Cardiac fibroblast (primary cell): Measurements from ENCODE around the gene ZNF512.
A peak's percentile ranks its signal among the peaks of the same experiment; 100 is the strongest.
"Not testable (repeated sequence)": the region's sequence is repeated elsewhere in the genome, so short reads cannot be mapped to it uniquely, and the experiment has no call there.

Experiments used
- DNase-seq, 2 donors: peaks; one replicate each; pipeline versions ENCODE4 v3.0.0 to v3.0.0-alpha.2; 2010; ENCODE audit warnings: low read depth in 2 of 2
- H3K4me3 ChIP-seq, 2 donors: replicated peaks in 1 of 2; 1 replicate in 1 of 2; 2 replicates in 1 of 2; pipeline ENCODE4 v1.5.1; 2011; ENCODE audit warnings: low read depth in 2 of 2, low read length in 2 of 2, mild to moderate bottlenecking in 2 of 2, moderate library complexity in 1 of 2
- CTCF ChIP-seq: IDR thresholded peaks from one replicate; pipeline ENCODE4 v1.5.1; 2011; ENCODE audit warnings: low read depth, mild to moderate bottlenecking, low read length, inconsistent platforms

The ZNF512 gene

GRCh38 chr2:27551514-27551913 is 31.3 kb upstream of the ZNF512 start:
- no peak overlapping the region for H3K4me3 ChIP-seq
- TF ChIP-seq CTCF, result no peak
- DNase-seq, result no peak

DNA sequence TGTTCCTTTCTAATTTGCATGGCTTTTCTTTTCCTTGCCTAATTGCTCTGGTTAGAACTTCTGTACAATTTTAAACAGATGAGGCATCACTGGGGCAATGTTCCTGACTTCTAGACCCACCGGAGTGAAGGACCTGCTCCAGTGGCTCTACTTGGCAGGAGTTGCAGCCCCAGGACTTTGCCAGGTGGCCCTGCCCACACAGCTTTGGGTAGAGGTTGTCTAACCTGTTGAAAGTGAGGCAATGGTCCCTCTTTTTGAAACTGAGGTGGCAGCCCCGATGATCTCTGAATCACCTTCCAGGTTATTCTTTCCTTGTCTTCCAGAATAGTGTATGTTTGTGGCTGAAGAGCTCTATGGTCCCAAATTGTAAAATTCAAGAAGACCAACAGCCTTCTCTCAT is 29.9 kb upstream of the ZNF512 start:
- H3K4me3 ChIP-seq, result no peak overlapping the region
- no peak for DNase-seq
- no peak for TF ChIP-seq CTCF

GRCh38 chr2:27554451-27554850 is 28.4 kb upstream of the ZNF512 start:
- not testable (repeated sequence) for H3K4me3 ChIP-seq
- peak in 1 of 2 donors; percentile 28 for DNase-seq

GRCh38 chr2:27559228-27559627 is 23.6 kb upstream of the ZNF512 start:
- TF ChIP-seq CTCF, result no peak
- no peak overlapping the region for H3K4me3 ChIP-seq
- DNase-seq, result no peak

- no peak for TF ChIP-seq CTCF
- no peak overlapping the region for H3K4me3 ChIP-seq
- no peak for DNase-seq
These were observed 21.8 kb upstream of the ZNF512 start for GRCh38 chr2:27561060-27561459.

- DNase-seq, result peak; percentile 19 to 88
- H3K4me3 ChIP-seq, result no peak overlapping the region
- TF ChIP-seq CTCF, result no peak
These were observed 16.2 kb upstream of the ZNF512 start for GRCh38 chr2:27566628-27567027.

- no peak for TF ChIP-seq CTCF
- no peak overlapping the region for H3K4me3 ChIP-seq
These were observed 13.4 kb upstream of the ZNF512 start for GRCh38 chr2:27569398-27569797.

More at GRCh38 chr2:27569398-27569797, 13.4 kb upstream of the ZNF512 start:
- DNase-seq, result no peak
